Fibroblast of upper back skin (primary cell): ENCODE data around the gene CELSR2.

Experiments used
- DNase-seq: peaks from one replicate; pipeline ENCODE4 v3.0.0-alpha.2; 2013

Gene CELSR2

DNA sequence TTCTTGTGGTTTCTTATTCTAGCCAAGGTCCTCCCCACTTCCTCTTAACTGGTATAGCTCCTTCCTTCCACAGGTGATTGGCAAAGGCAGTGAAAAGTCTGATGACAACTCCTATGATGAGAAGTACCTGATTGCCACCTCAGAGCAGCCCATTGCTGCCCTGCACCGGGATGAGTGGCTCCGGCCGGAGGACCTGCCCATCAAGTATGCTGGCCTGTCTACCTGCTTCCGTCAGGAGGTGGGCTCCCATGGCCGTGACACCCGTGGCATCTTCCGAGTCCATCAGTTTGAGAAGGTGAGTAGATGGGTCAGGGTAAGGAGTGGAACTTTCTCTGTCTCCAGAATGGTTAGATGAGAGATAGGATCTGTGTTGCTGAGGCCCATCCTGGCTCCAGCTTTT, 14.2 kb upstream of the CELSR2 start:
- no peak for DNase-seq

DNA sequence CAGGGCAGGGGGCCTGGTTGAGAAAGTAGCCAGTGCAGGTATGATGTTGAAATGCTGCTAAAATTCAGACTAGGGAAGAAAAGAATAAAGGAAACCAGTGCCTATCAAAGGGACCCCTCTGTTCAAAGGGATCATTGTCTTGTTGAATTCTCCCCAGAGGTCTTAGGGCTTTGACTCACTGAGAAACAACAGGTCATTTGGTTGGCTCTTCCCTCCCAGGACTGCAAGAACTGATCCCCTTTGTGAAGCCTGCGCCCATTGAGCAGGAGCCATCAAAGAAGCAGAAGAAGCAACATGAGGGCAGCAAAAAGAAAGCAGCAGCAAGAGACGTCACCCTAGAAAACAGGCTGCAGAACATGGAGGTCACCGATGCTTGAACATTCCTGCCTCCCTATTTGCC, 11.8 kb upstream of the CELSR2 start:
- no peak for DNase-seq

DNA sequence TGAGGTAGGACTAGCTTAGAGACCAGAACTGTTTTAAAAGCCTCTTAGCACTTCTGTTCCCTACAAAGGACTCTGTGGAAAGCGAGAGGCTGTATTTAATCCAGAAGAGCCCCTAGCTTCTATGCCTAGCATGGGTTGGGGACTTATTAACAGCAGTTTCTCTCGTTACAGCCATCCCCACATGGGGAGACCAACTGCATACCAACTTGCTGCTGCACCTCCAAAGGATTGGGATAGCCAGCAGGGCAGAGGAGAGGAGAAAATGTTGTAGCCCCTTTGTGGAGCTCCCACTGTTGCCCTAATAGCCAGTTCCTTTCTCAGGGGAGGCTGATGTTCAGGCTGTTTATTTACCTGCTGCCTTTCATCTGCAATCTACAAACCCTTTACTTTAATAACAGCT, 11.0 kb upstream of the CELSR2 start:
- DNase-seq = no peak

DNA sequence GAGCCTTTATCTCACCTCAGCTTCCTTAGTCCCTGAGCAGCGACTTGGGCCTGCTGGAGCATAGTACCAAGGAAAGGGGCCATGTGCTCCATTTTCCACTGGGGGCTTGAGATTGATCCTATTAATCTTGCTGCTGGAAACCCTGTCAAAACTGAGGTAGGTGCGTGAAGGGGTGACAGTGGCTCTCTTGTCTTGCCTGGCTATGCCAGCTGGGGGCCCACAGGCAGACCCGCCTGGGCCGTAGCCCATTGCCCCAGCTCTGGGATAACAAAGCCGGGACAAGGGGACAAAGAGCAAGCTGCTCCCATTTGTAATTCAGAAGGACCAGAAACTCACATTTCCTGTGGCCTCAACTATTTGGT, 10.3 kb upstream of the CELSR2 start:
- DNase-seq = no peak

DNA sequence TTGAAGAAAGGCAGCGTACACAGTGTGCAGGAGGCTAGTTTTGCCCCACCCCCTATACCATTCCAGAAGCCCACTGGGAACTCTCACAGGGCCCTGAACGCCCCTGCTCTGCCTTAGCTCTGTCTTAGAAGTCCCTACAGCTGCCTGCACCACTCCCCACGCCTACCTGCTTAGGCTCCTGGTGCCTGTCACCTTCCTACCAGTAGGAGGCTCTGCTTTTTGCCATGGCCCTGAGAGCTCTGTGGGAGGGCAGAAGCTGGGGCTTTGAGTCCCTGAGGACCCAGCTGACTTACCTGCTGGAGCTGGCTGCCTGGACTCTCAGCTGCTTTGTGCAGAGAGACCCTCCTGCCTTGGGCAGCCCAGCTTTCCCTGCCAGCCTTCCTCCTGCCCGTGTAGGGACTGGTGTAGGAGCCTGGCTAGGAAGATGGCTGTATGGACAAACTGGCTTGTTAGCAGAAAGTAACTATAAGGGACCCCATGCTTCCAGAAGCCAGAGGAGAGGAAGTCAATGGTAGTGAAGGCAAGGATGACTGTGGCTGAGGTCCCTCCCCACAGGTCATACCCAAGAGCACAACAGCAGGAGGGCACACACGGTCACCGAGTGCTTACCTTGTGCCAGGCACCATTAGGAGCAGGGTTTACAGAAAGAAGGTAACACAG, 9.8 kb upstream of the CELSR2 start:
- DNase-seq = peak; percentile 44

DNA sequence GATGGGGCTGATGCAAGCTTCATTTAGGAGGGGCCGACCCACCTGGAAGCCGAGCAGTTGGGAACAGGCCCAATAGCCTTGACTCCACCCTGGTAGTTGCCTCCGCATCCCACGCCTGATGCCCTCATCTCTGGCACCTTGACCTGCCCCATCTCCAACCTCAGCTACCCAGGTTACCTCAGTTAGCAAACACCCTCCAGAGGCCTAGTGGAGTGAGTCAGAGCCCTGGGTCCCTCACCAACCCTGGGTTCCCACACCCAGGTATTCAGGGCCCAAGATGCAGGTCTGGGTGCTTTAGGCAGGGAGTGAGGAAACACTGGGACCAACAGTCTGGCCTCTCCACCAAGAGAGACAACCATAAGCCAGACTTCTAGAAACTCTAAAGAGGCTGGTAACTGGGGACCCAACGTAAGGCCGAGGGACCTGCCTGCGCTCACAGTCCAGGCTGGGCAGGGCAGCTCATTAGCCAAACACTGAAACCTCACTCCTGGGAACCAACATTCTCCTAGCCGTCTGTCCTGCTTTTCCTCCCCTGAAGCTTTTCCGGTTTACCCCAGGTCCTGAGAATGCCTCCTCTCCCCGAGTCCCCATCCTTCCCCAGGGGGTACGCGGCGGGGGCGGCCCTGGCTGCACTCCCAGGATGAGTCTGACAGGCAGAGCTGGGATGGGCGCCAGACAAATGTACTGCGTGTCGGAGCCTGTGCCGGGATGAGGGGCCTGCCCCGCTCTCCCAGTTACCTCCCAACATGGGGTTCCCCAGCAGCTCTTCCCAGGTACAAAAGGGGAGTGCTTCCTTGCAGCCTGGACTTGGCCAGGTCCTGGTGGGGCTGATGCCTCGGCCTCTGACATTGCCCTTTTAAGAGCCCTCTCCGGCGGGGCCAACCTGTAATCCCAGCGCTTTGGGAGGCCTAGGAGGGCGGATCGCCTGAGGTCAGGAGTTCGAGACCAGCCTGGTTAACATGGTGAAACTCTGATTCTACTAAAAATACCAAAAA, 8.9 kb upstream of the CELSR2 start:
- peak; percentile 80 for DNase-seq

DNA sequence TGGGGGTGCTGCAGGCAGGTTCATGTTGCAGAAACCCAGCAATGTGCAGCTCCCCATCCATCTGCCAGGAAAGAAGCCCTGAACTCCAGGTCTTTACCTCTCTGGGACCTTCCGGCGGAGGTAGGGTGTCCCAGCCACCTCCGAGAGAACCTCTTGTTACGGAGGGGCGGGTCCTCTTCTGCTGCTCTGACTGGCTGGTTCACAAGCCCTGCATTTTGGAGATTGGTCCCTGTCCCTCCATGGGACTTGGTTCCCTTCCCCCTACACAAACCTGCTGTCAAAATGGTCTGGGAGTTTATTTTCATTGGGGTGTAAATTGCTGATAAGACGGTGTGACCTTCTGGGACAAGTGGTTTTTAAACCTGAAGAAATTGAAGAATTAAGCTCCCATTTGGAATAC, 8.0 kb upstream of the CELSR2 start:
- DNase-seq = no peak

DNA sequence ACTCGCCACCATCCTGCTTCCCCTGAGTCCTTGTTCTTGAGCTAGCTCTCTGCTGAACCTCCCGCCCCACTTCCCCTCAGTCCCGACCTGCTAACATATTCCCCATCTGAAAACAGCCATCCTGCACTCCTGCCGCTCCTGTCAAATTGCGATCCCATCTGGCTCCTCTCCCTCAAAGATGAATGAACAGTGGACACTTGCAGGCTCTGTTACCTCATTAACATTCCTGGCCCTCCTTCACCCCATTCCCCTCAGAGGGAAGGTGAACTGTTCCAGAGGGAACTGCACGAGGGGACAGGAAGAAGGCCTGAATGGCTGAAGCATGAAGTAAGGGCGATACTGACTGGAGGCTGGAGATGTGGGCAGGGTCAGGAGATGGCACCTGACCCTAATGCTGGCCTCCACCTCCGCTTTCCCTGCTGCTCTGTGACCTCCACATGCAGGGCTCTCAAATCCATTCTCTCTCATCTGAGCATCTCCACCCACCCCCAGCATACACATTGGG, 7.4 kb upstream of the CELSR2 start:
- peak; percentile 34 for DNase-seq

DNA sequence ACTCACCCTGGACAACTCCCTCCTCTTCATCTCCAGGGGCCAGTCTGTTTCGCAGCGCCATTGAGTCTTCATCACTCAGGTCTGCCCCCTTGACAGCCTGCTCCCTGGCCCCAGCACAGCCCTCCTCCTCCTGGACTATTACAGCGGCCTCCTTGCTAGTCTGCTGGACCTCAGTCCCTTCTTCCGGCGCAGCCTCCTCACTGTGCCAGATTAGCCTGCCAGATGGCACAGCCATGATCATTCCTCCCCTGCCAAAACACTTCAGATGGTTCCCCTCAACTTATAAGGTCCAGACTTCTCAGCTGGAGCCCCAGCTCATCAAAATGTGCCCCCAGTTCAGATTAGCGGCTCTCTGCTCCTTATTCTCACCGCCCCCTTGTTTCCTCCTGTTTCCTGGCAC, 7.0 kb upstream of the CELSR2 start:
- DNase-seq = no peak

DNA sequence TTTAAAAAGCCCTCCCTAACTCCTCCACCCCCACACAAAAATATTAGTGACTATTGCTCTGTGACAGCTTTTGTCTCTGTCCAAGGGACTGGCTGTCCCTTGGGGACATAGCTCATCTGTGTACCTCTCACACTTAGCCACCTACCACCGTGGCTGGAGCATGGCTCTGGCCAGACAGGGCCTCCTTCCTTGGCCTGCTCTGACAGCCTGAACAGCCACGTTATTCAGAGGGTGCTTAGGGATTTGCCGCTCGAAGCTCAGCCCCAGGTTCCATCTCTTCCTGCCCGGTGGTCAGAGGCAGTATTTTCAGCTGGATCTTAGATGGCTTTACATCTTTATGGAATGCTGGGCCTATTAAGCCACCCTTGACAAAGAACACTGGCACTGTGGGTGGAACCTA, 6.1 kb upstream of the CELSR2 start:
- no peak for DNase-seq

DNA sequence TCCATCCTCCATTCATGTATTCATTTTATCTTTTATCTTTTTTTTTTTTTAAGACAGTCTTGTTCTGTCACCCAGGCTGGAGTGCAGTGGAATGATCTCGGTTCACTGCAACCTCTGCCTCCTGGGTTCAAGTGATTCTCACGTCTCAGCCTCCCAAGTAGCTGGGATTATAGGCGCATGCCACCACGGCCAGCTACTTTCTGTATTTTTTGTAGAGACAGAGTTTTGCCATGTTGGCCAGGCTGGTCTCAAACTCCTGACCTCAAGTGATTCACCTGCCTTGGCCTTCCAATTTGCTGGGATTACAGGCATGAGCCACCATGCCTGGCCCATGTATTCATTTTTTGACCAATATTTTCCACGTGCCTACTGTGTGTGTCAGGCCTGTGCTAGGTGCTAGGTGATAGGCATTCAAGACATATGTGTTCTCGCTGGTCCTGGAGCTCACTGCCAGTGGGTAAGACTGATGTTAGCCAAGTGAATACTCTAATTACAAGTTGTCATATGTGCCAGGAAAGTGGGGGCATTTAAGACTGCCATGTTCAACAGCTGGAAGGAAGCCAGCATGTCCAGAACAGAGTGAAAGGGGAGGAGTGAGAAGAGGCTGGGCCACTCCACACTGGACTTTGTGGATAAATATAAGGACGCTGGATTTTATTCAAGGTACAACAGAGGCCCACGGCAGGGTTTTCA, 5.3 kb upstream of the CELSR2 start:
- no peak for DNase-seq

DNA sequence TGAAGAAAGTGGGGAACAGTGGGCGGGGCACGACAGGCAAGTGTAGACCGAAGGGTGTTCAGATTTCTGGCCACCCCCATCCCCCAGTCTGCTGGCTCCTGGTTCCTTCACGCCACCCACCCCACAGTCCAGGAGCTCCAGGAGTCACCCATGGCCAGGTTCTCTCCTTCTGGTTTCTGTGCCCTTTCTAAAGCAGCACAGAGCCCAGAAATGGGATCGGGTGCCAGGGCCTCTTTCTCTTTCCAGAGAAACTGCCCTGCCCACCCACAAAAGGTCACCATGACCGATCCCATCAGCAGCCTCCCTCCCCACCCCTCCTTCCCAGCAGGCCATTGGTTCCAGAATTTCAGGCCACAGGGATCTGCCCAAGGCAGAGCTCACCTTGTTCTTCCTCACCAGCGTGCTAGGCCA, 3.2 kb upstream of the CELSR2 start:
- DNase-seq = no peak

DNA sequence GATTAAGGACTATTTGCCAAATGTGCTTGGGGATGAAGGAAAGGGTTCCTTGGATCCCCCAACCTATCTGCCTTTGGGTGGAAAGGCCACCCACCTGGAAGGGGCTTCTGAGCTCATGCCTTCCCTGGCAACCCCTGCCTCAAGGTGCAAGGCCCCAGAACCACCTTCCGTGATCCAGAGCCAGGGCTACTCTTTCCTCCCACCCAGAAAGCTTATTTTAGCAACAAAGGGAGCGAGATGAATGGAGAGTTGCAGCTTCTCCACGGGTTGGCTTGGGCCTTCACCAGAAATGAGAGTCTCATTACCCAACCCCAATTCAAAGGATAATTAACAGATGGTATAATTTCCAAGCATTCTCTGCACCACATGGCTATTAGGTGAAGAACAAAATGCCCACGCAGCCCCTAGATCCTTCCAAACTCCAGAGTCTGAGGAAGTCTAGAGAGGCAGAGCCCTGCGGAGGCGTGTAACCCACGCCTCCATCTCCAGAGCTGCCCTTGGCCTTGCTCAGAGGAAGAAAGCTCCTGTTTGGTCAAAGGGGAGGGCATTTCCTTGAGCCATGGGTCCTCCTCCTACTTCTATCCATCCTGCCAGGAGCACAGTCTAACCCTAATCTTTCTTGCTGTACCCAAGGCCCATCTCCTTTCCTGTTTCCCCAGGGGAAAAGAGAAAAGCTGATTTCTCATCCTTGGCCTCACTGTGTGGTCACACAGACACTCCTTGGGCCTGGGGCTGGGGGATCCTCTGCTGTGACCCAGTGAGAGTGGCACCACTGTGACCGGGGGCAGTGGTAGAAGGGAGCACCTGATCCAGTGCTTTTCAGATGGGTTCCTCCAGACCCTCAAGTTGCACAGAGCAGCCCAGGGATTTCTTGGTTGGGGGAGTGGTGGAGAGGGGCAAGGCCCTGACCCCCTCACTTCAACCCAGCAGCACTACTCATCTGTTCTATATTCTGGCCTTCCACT, 1.7 kb upstream of the CELSR2 start:
- no peak for DNase-seq

DNA sequence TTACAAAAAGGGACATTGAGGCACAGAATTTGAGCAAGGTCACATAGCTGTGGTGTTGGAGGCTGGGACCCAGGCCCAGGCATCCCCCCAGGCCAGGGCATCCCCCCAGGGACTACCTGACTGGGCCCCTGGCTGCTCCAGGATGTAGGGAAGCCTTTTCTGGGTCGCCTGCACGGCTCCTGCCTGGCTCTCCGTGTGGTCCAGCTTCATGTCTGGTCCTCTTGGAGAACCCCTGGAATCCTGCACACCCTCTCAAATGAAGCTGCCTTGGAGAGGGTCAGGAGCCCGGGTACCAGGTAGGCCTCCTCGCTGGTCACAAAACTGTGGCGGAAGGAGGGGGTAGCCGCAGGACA, 919 bp upstream of the CELSR2 start:
- no peak for DNase-seq

DNA sequence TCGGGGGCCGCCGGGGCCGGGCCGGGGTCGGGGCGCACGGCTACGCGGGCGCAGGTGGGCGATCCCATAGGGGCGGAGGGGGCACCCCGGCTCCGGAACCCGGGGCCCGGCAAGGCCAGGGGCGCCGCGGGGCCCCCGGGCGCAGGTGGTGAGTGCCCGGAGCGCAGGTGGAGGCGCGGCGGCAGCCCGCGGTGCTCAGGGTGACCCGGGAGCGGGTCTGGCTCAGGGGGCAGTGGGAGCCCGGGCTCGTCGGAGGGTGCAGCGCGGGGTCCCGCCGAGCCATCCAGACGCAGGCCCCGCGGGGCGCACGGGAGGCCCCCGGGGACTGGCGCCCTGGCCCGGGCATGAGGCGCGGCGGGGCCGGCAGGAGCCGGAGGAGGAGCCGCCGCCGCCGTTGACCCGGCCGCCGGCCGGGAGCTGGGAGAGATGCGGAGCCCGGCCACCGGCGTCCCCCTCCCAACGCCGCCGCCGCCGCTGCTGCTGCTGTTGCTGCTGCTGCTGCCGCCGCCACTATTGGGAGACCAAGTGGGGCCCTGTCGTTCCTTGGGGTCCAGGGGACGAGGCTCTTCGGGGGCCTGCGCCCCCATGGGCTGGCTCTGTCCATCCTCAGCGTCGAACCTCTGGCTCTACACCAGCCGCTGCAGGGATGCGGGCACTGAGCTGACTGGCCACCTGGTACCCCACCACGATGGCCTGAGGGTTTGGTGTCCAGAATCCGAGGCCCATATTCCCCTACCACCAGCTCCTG, 489 bp downstream of the CELSR2 start:
- no peak for DNase-seq

DNA sequence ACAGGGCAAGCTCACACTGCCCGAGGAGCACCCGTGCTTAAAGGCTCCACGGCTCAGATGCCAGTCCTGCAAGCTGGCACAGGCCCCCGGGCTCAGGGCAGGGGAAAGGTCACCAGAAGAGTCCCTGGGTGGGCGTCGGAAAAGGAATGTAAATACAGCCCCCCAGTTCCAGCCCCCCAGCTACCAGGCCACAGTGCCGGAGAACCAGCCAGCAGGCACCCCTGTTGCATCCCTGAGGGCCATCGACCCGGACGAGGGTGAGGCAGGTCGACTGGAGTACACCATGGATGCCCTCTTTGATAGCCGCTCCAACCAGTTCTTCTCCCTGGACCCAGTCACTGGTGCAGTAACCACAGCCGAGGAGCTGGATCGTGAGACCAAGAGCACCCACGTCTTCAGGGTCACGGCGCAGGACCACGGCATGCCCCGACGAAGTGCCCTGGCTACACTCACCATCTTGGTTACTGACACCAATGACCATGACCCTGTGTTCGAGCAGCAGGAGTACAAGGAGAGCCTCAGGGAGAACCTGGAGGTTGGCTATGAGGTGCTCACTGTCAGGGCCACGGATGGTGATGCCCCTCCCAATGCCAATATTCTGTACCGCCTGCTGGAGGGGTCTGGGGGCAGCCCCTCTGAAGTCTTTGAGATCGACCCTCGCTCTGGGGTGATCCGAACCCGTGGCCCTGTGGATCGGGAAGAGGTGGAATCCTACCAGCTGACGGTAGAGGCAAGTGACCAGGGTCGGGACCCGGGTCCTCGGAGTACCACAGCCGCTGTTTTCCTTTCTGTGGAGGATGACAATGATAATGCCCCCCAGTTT, 1.3 kb downstream of the CELSR2 start:
- DNase-seq = no peak

DNA sequence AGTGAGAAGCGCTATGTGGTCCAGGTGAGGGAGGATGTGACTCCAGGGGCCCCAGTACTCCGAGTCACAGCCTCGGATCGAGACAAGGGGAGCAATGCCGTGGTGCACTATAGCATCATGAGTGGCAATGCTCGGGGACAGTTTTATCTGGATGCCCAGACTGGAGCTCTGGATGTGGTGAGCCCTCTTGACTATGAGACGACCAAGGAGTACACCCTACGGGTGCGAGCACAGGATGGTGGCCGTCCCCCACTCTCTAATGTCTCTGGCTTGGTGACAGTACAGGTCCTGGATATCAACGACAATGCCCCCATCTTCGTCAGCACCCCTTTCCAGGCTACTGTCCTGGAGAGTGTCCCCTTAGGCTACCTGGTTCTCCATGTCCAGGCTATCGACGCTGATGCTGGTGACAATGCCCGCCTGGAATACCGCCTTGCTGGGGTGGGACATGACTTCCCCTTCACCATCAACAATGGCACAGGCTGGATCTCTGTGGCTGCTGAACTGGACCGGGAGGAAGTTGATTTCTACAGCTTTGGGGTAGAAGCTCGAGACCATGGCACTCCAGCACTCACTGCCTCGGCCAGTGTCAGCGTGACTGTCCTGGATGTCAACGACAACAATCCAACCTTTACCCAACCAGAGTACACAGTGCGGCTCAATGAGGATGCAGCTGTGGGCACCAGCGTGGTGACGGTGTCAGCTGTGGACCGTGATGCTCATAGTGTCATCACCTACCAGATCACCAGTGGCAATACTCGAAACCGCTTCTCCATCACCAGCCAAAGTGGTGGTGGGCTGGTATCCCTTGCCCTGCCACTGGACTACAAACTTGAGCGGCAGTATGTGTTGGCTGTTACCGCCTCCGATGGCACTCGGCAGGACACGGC, 2.2 kb downstream of the CELSR2 start:
- no peak for DNase-seq

DNA sequence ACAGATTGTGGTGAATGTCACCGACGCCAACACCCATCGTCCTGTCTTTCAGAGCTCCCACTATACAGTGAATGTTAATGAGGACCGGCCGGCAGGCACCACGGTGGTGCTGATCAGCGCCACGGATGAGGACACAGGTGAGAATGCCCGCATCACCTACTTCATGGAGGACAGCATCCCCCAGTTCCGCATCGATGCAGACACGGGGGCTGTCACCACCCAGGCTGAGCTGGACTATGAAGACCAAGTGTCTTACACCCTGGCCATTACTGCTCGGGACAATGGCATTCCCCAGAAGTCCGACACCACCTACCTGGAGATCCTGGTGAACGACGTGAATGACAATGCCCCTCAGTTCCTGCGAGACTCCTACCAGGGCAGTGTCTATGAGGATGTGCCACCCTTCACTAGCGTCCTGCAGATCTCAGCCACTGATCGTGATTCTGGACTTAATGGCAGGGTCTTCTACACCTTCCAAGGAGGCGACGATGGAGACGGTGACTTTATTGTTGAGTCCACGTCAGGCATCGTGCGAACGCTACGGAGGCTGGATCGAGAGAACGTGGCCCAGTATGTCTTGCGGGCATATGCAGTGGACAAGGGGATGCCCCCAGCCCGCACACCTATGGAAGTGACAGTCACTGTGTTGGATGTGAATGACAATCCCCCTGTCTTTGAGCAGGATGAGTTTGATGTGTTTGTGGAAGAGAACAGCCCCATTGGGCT, 3.0 kb downstream of the CELSR2 start:
- no peak for DNase-seq
